Measurements from ENCODE around the gene NOS2.
"Not testable (repeated sequence)": the region's sequence is repeated elsewhere in the genome, so short reads cannot be mapped to it uniquely, and the experiment has no call there.

Gene NOS2

GRCh38 chr17:27741971-27742575 lies 58.3 kb downstream of the NOS2 start:
- no peak for DNase-seq (ENCODE audit: low read depth)
- H3K4me3 ChIP-seq (ENCODE audit: low read depth, low read length) = no peak overlapping the region
- no peak for TF ChIP-seq CTCF (IDR thresholded peaks at IDR 0.05; ENCODE audit: insufficient read depth, low read depth, low read length, missing control alignments)

- no peak for TF ChIP-seq CTCF (IDR thresholded peaks at IDR 0.05; ENCODE audit: insufficient read depth, low read depth, low read length, missing control alignments)
- no peak for DNase-seq (ENCODE audit: low read depth)
- H3K4me3 ChIP-seq (ENCODE audit: low read depth, low read length) = no peak overlapping the region
Observed at GRCh38 chr17:27741361-27741861, 58.9 kb downstream of the NOS2 start.

- not testable (repeated sequence) for DNase-seq (ENCODE audit: low read depth); H3K4me3 ChIP-seq (ENCODE audit: low read depth, low read length)
Observed at GRCh38 chr17:27740541-27740940, 59.8 kb downstream of the NOS2 start.

GRCh38 chr17:27733773-27734172 lies 66.6 kb downstream of the NOS2 start:
- no peak for TF ChIP-seq CTCF (IDR thresholded peaks at IDR 0.05; ENCODE audit: insufficient read depth, low read depth, low read length, missing control alignments)
- no peak overlapping the region for H3K4me3 ChIP-seq (ENCODE audit: low read depth, low read length)
- DNase-seq (ENCODE audit: low read depth) = no peak

- not testable (repeated sequence) for DNase-seq (ENCODE audit: low read depth); H3K4me3 ChIP-seq (ENCODE audit: low read depth, low read length)
Observed at GRCh38 chr17:27732746-27733145, 67.6 kb downstream of the NOS2 start.

GRCh38 chr17:27725982-27726381 lies 74.3 kb downstream of the NOS2 start:
- not testable (repeated sequence) for H3K4me3 ChIP-seq (ENCODE audit: low read depth, low read length); DNase-seq (ENCODE audit: low read depth)

GRCh38 chr17:27721797-27722196 lies 78.5 kb downstream of the NOS2 start:
- DNase-seq (ENCODE audit: low read depth) = no peak
- H3K4me3 ChIP-seq (ENCODE audit: low read depth, low read length) = no peak overlapping the region
- no peak for TF ChIP-seq CTCF (IDR thresholded peaks at IDR 0.05; ENCODE audit: insufficient read depth, low read depth, low read length, missing control alignments)

Data from GM12865 (cell line).